K562 (cell line): ENCODE measurements around the gene AKIRIN1. TPM values are rescaled to one million over a fixed set of nuclear protein-coding genes. Genes with fewer than 3 reads are reported as not detected.

Experiments
- CGGBP1 ChIP-seq: fragments of 250-450 bp; sonication (Bioruptor Pico); IDR thresholded peaks from 2 replicates; pipeline ENCODE4 v1.9.0; 2021; ENCODE audit warnings: mild to moderate bottlenecking
- CHD1 ChIP-seq: fragments of 200-600 bp; sonication (generic); IDR thresholded peaks from one replicate; pipeline ENCODE4 v1.6.1; 2012; ENCODE audit warnings: mild to moderate bottlenecking, moderate library complexity, low read length, inconsistent platforms
- GATAD2B ChIP-seq: fragments of 450-650 bp; IDR thresholded peaks from 2 replicates; pipeline ENCODE4 v1.6.1; 2017; ENCODE audit warnings: mild to moderate bottlenecking, borderline replicate concordance
- GTF2A2 ChIP-seq: IDR thresholded peaks from 2 replicates; pipeline ENCODE4 v1.6.1; 2016; ENCODE audit warnings: mild to moderate bottlenecking, missing genetic modification characterization, missing compliant biosample characterization
- HMGN3 ChIP-seq: IDR thresholded peaks from 2 replicates; pipeline ENCODE4 v1.6.1; 2011; ENCODE audit warnings: borderline replicate concordance, low read depth, mild to moderate bottlenecking, mixed read lengths, low read length; ENCODE audit not compliant: insufficient read length; ENCODE audit errors: extremely low read depth
- JUND ChIP-seq, 2 experiments: IDR thresholded peaks; 2 replicates in 1 of 2; 3 replicates in 1 of 2; pipeline ENCODE4 v1.6.1; 2011; ENCODE audit warnings: borderline replicate concordance in 2 of 2, low read depth in 2 of 2, low read length in 2 of 2, improper control_type of control experiment in 1 of 2, missing biosample characterization in 1 of 2, missing genetic modification characterization in 1 of 2, missing genetic modification reagents in 1 of 2
- L3MBTL2 ChIP-seq: fragments of 450-650 bp; IDR thresholded peaks from 2 replicates; pipeline ENCODE4 v1.6.1; 2016; ENCODE audit warnings: mild to moderate bottlenecking, moderate library complexity
- MITF ChIP-seq: IDR thresholded peaks from 2 replicates; pipeline ENCODE4 v1.6.1; 2014; ENCODE audit warnings: antibody characterized with exemption
- NCOA2 ChIP-seq, 2 experiments: fragments of 450-650 bp; IDR thresholded peaks; 2 replicates each; pipeline ENCODE4 v1.6.1; 2018; ENCODE audit warnings: mild to moderate bottlenecking in 2 of 2, moderate library complexity in 1 of 2; ENCODE audit not compliant: partially characterized antibody in 2 of 2
- POLR2B ChIP-seq: fragments of 450-650 bp; IDR thresholded peaks from 2 replicates; pipeline ENCODE4 v1.6.1; 2018; ENCODE audit warnings: low read depth; ENCODE audit not compliant: partially characterized antibody
- PYGO2 ChIP-seq: fragments of 450-650 bp; IDR thresholded peaks from 2 replicates; pipeline ENCODE4 v1.6.1; 2016; ENCODE audit warnings: mild to moderate bottlenecking, missing genetic modification characterization, moderate library complexity, missing compliant biosample characterization
- TCF7 ChIP-seq: sonication (generic); IDR thresholded peaks from 2 replicates; pipeline ENCODE4 v1.6.1; 2016; ENCODE audit warnings: antibody characterized with exemption, borderline replicate concordance
- TEAD1 ChIP-seq, 2 experiments: fragments of 450-650 bp in 1 of 2; sonication (generic) in 1 of 2; formaldehyde crosslinking; IDR thresholded peaks; 2 replicates each; pipeline versions ENCODE4 v1.4.0 to v1.8.0; 2020 to 2022; ENCODE audit warnings: mild to moderate bottlenecking in 2 of 2, missing genetic modification reagents in 1 of 2
- ZNF583 ChIP-seq: fragments of 250-450 bp; sonication (Bioruptor Pico); IDR thresholded peaks from 2 replicates; pipeline ENCODE4 v1.4.0; 2020
- ZNF830 ChIP-seq: fragments of 250-450 bp; sonication (Bioruptor Pico); IDR thresholded peaks from 2 replicates; pipeline ENCODE4 v1.5.0; 2021; ENCODE audit warnings: mild to moderate bottlenecking
- polyA plus RNA-seq, 8 experiments: library from polyadenylated mRNA; depleted of rRNA in 4 of 8; stranded (reverse) in 5 of 8; unstranded in 3 of 8; fragments of >200 nt; fragmentation: Nextera tagmentation in 2 of 8; fragmentation: Illumina TruSeq in 1 of 8; extraction: Ambion mirVana in 2 of 8; extraction: Trizol in 1 of 8; gene quantifications; 2 replicates each; pipeline versions ENCODE4 v1.2.1 to v1.2.3, GENCODE V29; 2011 to 2014; ENCODE audit warnings: inconsistent platforms in 1 of 8, missing spikeins in 1 of 8
- total RNA-seq, 7 experiments: library from RNA; depleted of rRNA in 6 of 7; stranded (reverse); fragments of >200 nt in 6 of 7; fragmentation: Illumina TruSeq in 2 of 7; extraction: Trizol in 2 of 7; gene quantifications; 2 replicates each; pipeline versions ENCODE4 v1.2.1 to v1.2.3, GENCODE V29; 2011 to 2021; ENCODE audit warnings: low replicate concordance in 1 of 7
- TF ChIP-seq, protein P1 (sequence below): fragments of 450-650 bp; IDR thresholded peaks from 2 replicates; pipeline ENCODE4 v1.6.1; 2016; ENCODE audit warnings: antibody characterized with exemption
- TF ChIP-seq, protein P2 (sequence below): sonication (generic); formaldehyde crosslinking; IDR thresholded peaks from 2 replicates; pipeline ENCODE4 v1.8.1; 2023; ENCODE audit warnings: mild to moderate bottlenecking, missing genetic modification reagents
- TF ChIP-seq, protein P3 (sequence below): fragments of 450-650 bp; formaldehyde crosslinking; IDR thresholded peaks from 2 replicates; pipeline ENCODE4 v1.4.0; 2020; ENCODE audit warnings: mild to moderate bottlenecking, mixed read lengths

Gene AKIRIN1
- total and polyA plus RNA-seq, 9 of the 15 experiments (the other 6 are each of a cell fraction or from before 2014, with no cell fraction given) = 11.5 to 139 (median 83.4) TPM

GRCh38 chr1:38990738-38991637, at the start of gene AKIRIN1 (continued):
- TF ChIP-seq MITF = no peak
- TF ChIP-seq CHD1 = peak; percentile 61
- TF ChIP-seq, protein P1, sequence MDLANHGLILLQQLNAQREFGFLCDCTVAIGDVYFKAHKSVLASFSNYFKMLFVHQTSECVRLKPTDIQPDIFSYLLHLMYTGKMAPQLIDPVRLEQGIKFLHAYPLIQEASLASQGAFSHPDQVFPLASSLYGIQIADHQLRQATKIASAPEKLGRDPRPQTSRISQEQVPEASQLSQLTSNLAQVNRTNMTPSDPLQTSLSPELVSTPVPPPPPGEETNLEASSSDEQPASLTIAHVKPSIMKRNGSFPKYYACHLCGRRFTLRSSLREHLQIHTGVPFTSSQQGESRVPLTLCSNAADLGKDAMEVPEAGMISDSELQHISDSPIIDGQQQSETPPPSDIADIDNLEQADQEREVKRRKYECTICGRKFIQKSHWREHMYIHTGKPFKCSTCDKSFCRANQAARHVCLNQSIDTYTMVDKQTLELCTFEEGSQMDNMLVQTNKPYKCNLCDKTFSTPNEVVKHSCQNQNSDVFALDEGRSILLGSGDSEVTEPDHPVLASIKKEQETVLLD = 0 out of 2 replicates have a peak, but pooled peaks have one; percentile 64
- peak in 1 of 2 experiments; percentile 66 for TF ChIP-seq NCOA2 (IDR thresholded peaks at IDR 0.05; ENCODE audit: partially characterized antibody in 2 of 2)
- TF ChIP-seq CGGBP1 (CRISPR knock-in tag) = peak; percentile 61; the same call in 1 of the 2 replicates
- TF ChIP-seq GATAD2B = peak; percentile 72
- peak; percentile 91 for TF ChIP-seq POLR2B
- 0 out of 2 replicates have a peak, but pooled peaks have one; percentile 72 for TF ChIP-seq ZNF830 (CRISPR knock-in tag)
- TF ChIP-seq GTF2A2 (tag) = 0 out of 2 replicates have a peak, but pooled peaks have one; percentile 29
- peak; percentile 72; the same call in 1 of the 2 replicates for TF ChIP-seq ZNF583
- TF ChIP-seq HMGN3 = peak; percentile 94
- TF ChIP-seq, protein P2, sequence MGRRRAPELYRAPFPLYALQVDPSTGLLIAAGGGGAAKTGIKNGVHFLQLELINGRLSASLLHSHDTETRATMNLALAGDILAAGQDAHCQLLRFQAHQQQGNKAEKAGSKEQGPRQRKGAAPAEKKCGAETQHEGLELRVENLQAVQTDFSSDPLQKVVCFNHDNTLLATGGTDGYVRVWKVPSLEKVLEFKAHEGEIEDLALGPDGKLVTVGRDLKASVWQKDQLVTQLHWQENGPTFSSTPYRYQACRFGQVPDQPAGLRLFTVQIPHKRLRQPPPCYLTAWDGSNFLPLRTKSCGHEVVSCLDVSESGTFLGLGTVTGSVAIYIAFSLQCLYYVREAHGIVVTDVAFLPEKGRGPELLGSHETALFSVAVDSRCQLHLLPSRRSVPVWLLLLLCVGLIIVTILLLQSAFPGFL (CRISPR knock-in tag) = no peak
- peak; percentile 99 for TF ChIP-seq JUND (IDR thresholded peaks at IDR 0.05; ENCODE audit: borderline replicate concordance, low read depth, low read length)
- no peak; the same call in 2 of the 3 replicates for TF ChIP-seq JUND (tag; IDR thresholded peaks at IDR 0.05; ENCODE audit: borderline replicate concordance, low read depth, low read length)
- TF ChIP-seq PYGO2 (tag) = no peak; the same call in 1 of the 2 replicates
- TF ChIP-seq L3MBTL2 = 0 out of 2 replicates have a peak, but pooled peaks have one; percentile 26
- TF ChIP-seq TCF7 = 0 out of 2 replicates have a peak, but pooled peaks have one; percentile 29
- TF ChIP-seq TEAD1 (CRISPR knock-in tag; IDR thresholded peaks at IDR 0.05) = peak in 1 of 2 experiments; percentile 57; a peak in 2 of 4 replicates
- TF ChIP-seq, protein P3, sequence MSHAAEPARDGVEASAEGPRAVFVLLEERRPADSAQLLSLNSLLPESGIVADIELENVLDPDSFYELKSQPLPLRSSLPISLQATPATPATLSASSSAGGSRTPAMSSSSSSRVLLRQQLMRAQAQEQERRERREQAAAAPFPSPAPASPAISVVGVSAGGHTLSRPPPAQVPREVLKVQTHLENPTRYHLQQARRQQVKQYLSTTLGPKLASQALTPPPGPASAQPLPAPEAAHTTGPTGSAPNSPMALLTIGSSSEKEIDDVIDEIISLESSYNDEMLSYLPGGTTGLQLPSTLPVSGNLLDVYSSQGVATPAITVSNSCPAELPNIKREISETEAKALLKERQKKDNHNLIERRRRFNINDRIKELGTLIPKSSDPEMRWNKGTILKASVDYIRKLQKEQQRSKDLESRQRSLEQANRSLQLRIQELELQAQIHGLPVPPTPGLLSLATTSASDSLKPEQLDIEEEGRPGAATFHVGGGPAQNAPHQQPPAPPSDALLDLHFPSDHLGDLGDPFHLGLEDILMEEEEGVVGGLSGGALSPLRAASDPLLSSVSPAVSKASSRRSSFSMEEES = no peak
